Breast epithelium (tissue), 3 donors: ENCODE results near the gene TGFB2.

ENCODE experiments used
- POLR2A ChIP-seq: fragments of 450-650 bp; IDR thresholded peaks from one replicate; pipeline ENCODE4 v1.6.1; 2016; ENCODE audit warnings: antibody characterized with exemption, mild to moderate bottlenecking, moderate library complexity
- TF ChIP-seq, protein P1 (sequence below), 3 donors: fragments of 450-650 bp; IDR thresholded peaks; one replicate each; pipeline ENCODE4 v1.5.1; 2016 to 2017; ENCODE audit warnings: antibody characterized with exemption in 3 of 3, mild to moderate bottlenecking in 3 of 3, moderate library complexity in 3 of 3

- TF ChIP-seq, protein P1, sequence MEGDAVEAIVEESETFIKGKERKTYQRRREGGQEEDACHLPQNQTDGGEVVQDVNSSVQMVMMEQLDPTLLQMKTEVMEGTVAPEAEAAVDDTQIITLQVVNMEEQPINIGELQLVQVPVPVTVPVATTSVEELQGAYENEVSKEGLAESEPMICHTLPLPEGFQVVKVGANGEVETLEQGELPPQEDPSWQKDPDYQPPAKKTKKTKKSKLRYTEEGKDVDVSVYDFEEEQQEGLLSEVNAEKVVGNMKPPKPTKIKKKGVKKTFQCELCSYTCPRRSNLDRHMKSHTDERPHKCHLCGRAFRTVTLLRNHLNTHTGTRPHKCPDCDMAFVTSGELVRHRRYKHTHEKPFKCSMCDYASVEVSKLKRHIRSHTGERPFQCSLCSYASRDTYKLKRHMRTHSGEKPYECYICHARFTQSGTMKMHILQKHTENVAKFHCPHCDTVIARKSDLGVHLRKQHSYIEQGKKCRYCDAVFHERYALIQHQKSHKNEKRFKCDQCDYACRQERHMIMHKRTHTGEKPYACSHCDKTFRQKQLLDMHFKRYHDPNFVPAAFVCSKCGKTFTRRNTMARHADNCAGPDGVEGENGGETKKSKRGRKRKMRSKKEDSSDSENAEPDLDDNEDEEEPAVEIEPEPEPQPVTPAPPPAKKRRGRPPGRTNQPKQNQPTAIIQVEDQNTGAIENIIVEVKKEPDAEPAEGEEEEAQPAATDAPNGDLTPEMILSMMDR (IDR thresholded peaks at IDR 0.05) = no peak
- TF ChIP-seq POLR2A = no peak
Observed at GRCh38 chr1:218447010-218447689, 102.0 kb downstream of the TGFB2 start.
